ENCODE measurements around the gene SRSF1.

The SRSF1 gene

DNA sequence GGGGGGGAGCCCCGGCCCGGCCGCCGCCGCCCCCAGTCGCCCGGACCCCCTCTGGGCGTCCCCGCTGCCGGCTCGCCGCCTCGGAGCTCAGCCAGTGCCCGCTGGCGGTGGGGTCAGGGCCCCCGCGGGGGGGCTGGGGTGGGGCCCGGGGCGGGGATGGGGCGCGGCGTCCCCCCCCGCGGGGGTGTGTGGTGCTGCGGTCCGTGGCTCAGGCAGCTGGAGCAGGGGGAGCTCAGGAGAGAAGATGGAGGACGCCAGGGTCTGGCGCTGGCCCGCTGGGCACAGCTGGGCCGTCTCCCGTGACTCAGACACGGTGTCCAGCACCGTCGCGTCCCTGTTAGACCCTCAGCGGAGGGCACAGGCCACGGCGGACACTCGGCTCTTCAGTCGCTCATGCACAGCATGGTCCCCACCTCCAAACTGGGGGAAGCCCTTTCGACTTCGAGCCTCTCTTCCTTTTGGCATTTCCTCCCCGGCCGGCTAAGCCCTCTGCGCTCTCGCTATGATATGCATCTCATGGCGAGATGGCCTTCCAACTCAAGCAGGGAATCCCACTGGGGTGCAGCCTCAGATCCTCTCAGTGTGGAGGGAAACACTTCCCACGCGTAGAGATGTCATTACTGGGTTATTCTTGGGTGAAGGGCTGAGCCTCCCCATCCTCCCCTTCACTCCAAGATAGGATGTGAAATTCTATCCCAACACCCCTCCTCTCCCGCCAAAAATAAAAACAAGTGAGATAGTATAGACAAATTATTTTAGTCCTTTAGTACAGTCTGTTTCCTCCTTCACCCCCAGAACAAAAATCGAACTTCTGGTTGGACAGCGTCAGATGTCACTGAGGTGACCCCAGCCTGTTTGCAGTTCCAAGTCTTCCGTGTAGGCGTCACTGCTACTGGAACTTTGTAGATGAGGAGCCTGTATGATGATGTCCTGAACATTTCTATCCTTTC is 18.5 kb downstream of the SRSF1 start:
- H3K27ac Mint-ChIP-seq: peak overlapping the region; percentile 89
- H3K36me3 Mint-ChIP-seq: peaks cover 1% of the 10 kb centered on the region
- H3K4me1 Mint-ChIP-seq: peaks cover 28% of the 10 kb centered on the region
- H3K4me3 Mint-ChIP-seq: peak overlapping the region; percentile 92
- no peaks in the 10 kb centered on the region for H3K27me3 Mint-ChIP-seq
- no peaks in the 10 kb centered on the region for H3K9me3 Mint-ChIP-seq
- peak; percentile 77 for ATAC-seq (ENCODE audit: low read depth)
- DNase-seq (ENCODE audit: low spot score in 2 of 2): peak in 1 of 2 donors; percentile 73

DNA sequence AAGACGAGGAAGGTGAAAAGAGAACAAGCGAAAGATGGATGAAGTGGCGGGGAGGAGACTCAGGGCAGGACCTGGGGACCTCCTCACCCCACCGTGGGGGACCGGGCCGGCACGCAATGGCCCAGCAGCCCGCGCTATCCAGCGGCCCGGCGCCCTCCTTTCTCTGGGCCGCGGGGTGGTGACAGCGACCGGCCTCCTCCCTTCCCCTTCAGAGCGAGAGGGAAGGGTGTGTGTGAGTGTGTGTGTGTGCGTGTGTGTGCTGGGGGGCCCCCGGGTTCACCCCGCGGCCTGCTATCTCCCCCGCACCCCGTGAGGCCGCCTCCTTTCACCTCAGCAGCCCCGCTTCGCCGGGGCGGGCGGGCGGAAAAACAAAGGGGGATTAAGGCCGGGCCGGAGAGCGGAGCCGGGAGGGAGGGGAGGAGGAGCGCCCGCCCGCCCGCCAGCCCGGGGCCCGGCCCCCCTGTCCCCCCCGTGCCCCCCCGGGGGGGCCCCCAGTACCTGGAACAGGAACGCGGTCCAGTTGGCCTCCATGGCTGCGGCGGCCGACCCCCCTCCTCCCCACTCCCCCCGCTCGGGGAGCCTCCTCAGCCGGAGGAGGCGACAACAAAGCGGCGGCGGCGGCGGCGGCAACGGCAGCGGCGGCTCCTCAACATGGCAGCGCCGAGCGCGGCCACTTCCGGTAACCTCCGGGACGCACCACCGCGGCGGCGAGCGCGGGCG is 19.3 kb downstream of the SRSF1 start, which contains the start of gene VEZF1:
Gene VEZF1, minus strand, starts transcription at position 674 of the 720 bp plus-strand sequence. Its CDS starts 143 bp downstream, at position 531.
- H3K4me1 Mint-ChIP-seq: peaks cover 27% of the 10 kb centered on the region
- peak; percentile 79 for ATAC-seq (ENCODE audit: low read depth)

DNA sequence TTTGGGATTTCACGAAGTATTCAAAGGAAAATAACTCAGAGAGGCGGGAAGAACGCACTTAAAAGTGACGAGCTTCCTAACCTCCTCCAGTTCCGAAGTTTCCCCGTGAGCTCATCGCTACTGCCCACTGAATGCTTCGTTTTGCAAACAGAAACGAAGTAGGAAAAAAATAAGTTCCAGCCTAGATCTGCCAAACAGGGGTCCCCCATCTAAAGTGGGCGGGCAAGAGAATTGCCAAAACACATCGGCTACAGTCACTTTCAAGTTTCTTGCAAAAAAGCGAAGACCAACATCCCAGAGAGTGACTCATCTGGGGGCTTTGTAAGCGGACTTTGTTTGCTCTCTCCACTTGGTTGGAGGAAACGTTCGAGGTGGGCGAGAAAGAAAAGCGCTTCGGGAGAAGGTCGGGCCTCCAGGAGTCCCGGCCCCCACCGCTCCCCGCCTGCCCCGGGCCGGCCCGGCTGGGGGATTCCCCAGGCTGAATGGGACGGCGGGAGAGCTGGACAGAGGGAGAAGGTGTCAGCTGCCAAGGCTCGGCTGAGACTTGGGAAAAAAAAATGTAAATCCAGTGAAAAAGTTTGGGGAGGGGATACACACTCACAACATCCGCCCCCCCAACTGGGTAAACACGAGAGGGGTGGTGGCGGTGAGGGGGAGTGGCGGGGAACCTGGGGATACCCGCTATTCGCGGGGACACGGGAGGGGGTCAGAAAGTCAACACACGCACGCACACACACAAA is 20.0 kb downstream of the SRSF1 start:
- Mint-ChIP-seq H3K9me3 (no peaks in the 10 kb centered on the region), H3K36me3 (peaks cover 9% of the 10 kb centered on the region), H3K4me1 (peaks cover 29% of the 10 kb centered on the region), H3K27me3 (no peaks in the 10 kb centered on the region), H3K27ac (peak overlapping the region; percentile 92), H3K4me3 (peak overlapping the region; percentile 96)
- no peak for DNase-seq (ENCODE audit: low spot score in 2 of 2)
- no peak for ATAC-seq (ENCODE audit: low read depth)

More for the DNA sequence above, 19.3 kb downstream of the SRSF1 start, which contains the start of gene VEZF1:
- peak within 1 kb of the TSS; percentile 92 for H3K27ac Mint-ChIP-seq
- H3K9me3 Mint-ChIP-seq: no peaks in the 10 kb centered on the region
- peaks cover 3% of the 10 kb centered on the region for H3K36me3 Mint-ChIP-seq
- peak in 1 of 2 donors; percentile 84 for DNase-seq (ENCODE audit: low spot score in 2 of 2)
- H3K4me3 Mint-ChIP-seq: peak within 1 kb of the TSS; percentile 96
- H3K27me3 Mint-ChIP-seq: no peaks in the 10 kb centered on the region

DNA sequence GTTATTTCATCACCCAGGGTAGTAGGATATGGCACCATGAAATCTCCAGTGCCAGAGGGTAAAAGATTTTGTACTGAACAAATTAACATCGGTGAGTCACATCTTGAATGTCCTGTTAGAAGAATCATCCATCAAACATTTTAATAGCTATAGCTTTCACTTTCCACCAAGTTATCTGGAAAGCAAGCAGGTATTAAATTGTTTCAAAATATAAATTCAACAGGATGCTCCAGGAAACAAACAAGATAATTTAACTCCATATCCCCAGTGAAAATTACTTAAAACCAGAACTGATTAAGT is 21.4 kb downstream of the SRSF1 start:
- DNase-seq (ENCODE audit: low spot score in 2 of 2) (no peak), ATAC-seq (ENCODE audit: low read depth) (no peak)
- H3K27ac Mint-ChIP-seq: no peak overlapping the region
- H3K27me3 Mint-ChIP-seq: no peaks in the 10 kb centered on the region
- peaks cover 14% of the 10 kb centered on the region for H3K36me3 Mint-ChIP-seq
- H3K4me1 Mint-ChIP-seq: peaks cover 31% of the 10 kb centered on the region
- H3K4me3 Mint-ChIP-seq: no peak overlapping the region
- H3K9me3 Mint-ChIP-seq: no peaks in the 10 kb centered on the region

DNA sequence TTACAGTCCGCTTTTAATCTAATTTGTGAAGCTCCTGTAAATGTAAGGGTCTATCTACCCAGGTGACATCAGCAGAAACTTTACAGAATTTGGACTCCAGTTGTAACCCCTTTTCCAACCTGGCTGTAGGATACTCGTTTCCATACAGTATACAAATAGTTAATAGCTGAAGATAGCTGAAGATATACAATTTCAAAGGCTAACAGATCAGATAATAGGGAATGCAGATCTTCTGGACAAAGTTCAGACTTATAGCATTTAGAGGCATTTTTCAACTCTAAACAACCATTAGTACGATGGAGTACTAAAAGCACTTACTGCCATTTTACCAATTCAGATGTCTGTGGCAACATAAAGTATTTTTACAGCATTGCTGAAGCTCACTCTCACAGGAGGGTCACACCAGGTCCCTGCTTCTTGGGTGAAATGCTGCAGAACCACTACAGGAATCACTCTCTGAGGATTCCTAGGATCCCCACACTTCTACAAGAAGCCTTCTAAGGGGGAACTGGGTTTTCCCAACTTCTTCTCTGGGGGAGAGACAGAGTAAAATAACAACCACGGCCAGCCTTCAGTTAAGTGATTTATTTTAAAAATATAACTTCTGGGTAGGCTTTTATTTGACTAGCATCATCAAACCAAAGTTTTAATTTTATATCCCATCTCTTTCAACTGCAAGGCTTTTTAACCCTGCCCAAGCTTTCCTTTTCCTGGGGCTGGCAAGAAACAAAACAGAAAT is 21.9 kb downstream of the SRSF1 start:
- DNase-seq (ENCODE audit: low spot score in 2 of 2) (no peak), ATAC-seq (ENCODE audit: low read depth) (no peak)
- peaks cover 31% of the 10 kb centered on the region for H3K4me1 Mint-ChIP-seq
- peaks cover 14% of the 10 kb centered on the region for H3K36me3 Mint-ChIP-seq
- H3K27me3 Mint-ChIP-seq: no peaks in the 10 kb centered on the region
- no peak overlapping the region for H3K4me3 Mint-ChIP-seq
- no peaks in the 10 kb centered on the region for H3K9me3 Mint-ChIP-seq
- no peak overlapping the region for H3K27ac Mint-ChIP-seq

DNA sequence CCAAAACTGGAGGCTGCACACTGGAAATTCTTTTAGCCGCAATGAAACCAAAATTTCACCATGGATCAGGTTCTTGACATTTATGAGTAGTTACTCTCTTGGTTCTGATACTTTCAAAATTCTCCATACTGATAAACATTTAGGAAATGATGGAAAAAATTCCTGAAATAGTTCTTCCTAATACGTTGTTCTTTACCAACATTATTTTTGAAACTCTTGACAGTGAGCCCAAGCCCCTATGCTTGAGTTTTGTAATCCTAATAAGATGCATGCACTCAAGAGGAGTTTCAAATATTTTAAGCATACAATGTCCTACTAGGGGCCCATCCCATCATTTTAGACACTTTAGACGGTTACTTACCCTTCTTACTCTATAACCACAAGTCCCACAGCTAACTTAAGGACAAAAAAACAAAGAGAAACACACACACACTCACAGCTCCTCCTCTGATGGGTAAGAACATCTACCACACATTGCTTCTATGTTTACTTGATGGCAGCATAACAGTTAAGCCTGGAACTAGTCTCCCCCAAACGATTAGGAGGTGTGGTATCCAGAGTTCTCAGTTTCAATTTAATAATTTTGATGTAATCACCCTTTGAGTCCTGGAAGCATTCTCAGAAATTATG is 22.7 kb downstream of the SRSF1 start:
- Mint-ChIP-seq H3K9me3 (no peaks in the 10 kb centered on the region), H3K36me3 (peaks cover 14% of the 10 kb centered on the region), H3K4me3 (no peak overlapping the region), H3K27ac (no peak overlapping the region), H3K27me3 (no peaks in the 10 kb centered on the region), H3K4me1 (peaks cover 31% of the 10 kb centered on the region)
- DNase-seq (ENCODE audit: low spot score in 2 of 2) (no peak), ATAC-seq (ENCODE audit: low read depth) (no peak)

DNA sequence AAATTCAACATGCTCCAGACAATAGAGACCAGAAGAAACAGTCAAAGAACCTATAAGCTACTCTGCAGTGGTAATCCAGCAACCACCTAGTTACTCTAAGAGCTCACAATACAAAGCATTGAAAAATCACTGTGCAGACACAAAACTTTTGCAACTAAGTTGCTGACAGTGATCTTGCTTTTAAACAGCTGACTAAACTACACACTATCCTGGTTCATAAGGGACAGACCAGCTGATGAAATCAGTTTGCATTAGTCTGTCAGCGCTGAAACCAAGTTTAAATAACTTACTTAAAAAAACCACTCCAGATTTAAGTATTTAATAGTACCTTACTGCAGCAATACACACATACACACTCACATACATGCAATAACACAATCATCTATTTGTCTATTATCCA is 23.6 kb downstream of the SRSF1 start:
- no peak overlapping the region for H3K27ac Mint-ChIP-seq
- no peak for ATAC-seq (ENCODE audit: low read depth)
- no peaks in the 10 kb centered on the region for H3K9me3 Mint-ChIP-seq
- H3K4me1 Mint-ChIP-seq: peaks cover 28% of the 10 kb centered on the region
- H3K36me3 Mint-ChIP-seq: peaks cover 20% of the 10 kb centered on the region
- no peak overlapping the region for H3K4me3 Mint-ChIP-seq
- no peak for DNase-seq (ENCODE audit: low spot score in 2 of 2)
- H3K27me3 Mint-ChIP-seq: no peaks in the 10 kb centered on the region

DNA sequence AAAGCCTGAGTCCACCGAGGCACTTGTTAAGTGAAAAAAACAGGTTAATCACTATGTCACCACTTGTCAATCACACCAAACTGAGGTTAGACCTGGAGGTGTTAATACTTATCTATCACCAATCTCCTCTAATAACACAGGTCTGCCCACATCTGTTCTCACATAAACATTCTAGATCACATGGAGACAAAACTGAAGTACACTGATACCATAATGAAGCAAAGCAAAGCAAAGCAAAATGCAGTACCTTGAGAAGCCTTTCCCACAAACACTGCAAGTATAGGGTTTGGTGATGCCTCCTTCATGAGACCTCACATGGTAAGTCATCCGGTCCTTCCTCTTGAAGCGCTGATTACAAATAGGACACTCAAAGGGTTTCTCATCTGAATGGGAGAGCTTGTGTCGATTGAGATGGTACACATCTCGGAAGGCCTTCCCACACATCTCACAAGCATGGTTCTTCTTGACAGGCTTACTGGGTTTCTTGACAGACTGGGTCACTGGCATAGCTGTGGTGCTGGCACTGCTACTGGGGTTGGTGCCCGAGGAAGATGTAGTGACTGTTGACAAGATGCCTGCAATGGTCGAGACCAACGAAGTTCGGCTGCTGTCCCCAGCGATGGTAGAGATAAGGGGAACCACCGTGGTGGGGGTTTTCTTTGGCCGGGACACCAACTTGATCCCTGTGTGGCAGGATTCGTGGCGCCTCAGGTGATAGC is 24.4 kb downstream of the SRSF1 start:
- H3K4me3 Mint-ChIP-seq: no peak overlapping the region
- no peaks in the 10 kb centered on the region for H3K27me3 Mint-ChIP-seq
- H3K27ac Mint-ChIP-seq: no peak overlapping the region
- H3K4me1 Mint-ChIP-seq: peaks cover 28% of the 10 kb centered on the region
- no peak for DNase-seq (ENCODE audit: low spot score in 2 of 2)
- H3K9me3 Mint-ChIP-seq: no peaks in the 10 kb centered on the region
- ATAC-seq (ENCODE audit: low read depth): no peak
- peaks cover 26% of the 10 kb centered on the region for H3K36me3 Mint-ChIP-seq

DNA sequence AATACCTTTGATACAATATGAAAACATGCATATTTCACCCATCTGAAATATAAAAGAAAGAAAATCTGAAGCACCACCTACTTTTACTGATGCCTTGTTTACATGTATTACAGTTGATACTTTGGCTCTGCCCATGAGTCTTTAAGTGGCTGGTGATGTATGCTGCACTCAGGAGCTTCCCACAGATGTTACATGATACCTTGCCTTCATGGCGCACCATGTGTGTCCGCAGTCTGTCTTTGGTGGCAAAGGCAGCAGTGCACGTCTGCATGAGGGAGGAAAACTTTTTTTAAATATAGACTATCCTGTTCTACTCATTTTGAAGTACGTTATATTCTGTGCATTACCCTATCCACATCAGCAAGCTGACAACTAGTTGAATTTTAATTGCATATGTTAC is 26.5 kb downstream of the SRSF1 start:
- Mint-ChIP-seq H3K9me3 (no peaks in the 10 kb centered on the region), H3K4me3 (no peak overlapping the region), H3K27me3 (no peaks in the 10 kb centered on the region), H3K27ac (no peak overlapping the region), H3K36me3 (peaks cover 40% of the 10 kb centered on the region), H3K4me1 (peaks cover 26% of the 10 kb centered on the region)
- ATAC-seq (ENCODE audit: low read depth): no peak
- DNase-seq (ENCODE audit: low spot score in 2 of 2): no peak

DNA sequence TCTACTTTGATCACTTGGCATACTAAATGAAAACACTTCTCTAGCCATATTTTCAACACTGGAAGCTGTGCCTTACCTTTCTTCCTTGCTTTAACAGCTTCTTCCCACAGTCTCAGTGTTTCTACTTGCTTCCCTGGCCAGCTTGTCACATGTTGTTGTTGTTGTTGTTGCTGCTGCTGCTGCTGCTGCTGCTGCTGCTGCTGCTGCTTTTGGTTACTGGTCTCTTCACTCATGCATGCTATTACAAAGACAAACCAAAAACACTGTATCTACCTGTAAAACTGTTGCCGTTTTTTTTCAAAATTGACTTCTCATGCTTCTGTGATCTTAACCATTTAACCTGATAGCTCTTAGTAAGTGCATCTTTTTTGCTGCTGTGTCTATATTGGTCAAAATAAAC is 28.0 kb downstream of the SRSF1 start:
- peaks cover 20% of the 10 kb centered on the region for H3K4me1 Mint-ChIP-seq
- no peak overlapping the region for H3K27ac Mint-ChIP-seq
- peaks cover 44% of the 10 kb centered on the region for H3K36me3 Mint-ChIP-seq
- no peak for ATAC-seq (ENCODE audit: low read depth)
- H3K9me3 Mint-ChIP-seq: no peaks in the 10 kb centered on the region
- H3K27me3 Mint-ChIP-seq: no peaks in the 10 kb centered on the region
- DNase-seq (ENCODE audit: low spot score in 2 of 2): no peak
- no peak overlapping the region for H3K4me3 Mint-ChIP-seq

DNA sequence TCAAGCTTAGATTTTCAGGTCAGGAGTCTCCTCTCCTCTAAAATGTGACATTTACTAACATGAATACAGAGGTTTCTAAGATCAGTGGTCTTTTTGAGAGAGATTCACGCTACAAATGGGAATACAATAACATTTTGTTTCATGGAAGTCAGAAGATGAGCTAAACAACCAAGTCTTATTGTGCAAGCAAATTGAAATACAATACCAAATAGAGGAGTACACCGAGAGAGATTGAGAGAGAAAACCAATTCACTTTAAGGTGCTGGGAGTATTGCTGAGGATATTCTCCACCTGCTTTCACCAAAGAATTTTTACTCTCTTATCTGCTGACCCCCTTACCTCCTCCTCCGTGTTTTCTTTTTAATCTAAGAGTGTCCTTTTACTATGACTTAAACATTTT is 30.5 kb downstream of the SRSF1 start:
- no peaks in the 10 kb centered on the region for H3K27me3 Mint-ChIP-seq
- no peak overlapping the region for H3K4me3 Mint-ChIP-seq
- no peak overlapping the region for H3K27ac Mint-ChIP-seq
- H3K9me3 Mint-ChIP-seq: no peaks in the 10 kb centered on the region
- DNase-seq (ENCODE audit: low spot score in 2 of 2): no peak
- H3K4me1 Mint-ChIP-seq: peaks cover 4% of the 10 kb centered on the region
- H3K36me3 Mint-ChIP-seq: peaks cover 35% of the 10 kb centered on the region
- no peak for ATAC-seq (ENCODE audit: low read depth)

DNA sequence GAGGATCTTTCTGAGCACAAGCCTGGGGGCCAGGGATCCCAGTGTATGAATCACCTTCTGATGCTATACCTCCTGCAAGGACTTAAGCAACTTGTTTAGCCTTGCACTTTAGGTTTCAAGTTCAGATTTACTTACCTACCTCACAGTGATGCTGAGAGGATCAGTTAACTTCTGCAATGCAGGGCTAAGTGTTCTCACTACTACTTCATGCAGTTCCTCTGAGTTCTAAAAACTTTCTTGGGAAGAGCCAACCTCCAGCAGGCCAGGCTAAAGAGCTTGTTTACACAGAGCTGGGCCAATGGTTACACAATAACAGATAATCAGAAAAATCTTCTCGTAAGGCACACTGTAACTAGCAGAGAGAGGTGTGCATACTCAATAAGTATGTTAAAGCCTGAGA is 32.0 kb downstream of the SRSF1 start:
- Mint-ChIP-seq H3K4me1 (peaks cover 4% of the 10 kb centered on the region), H3K4me3 (no peak overlapping the region), H3K27ac (no peak overlapping the region), H3K9me3 (no peaks in the 10 kb centered on the region), H3K36me3 (peaks cover 34% of the 10 kb centered on the region), H3K27me3 (no peaks in the 10 kb centered on the region)
- ATAC-seq (ENCODE audit: low read depth) (no peak), DNase-seq (ENCODE audit: low spot score in 2 of 2) (no peak)

All from memory B cell (primary cell).